ENCODE data around the gene STK38.

Gene STK38

GRCh38 chr6:36555750-36556252, 8.5 kb upstream of the STK38 start:
- no peak overlapping the region for H3K4me3 ChIP-seq (ENCODE audit: low read depth, low read length)
- DNase-seq (ENCODE audit: low read depth, low spot score) = no peak
- in situ Hi-C loops (cut with HindIII; ENCODE audit: low sequenced_read_pairs) = no loop called here
- TF ChIP-seq CTCF (IDR thresholded peaks at IDR 0.05; ENCODE audit: low read depth, low read length) = no peak

- in situ Hi-C loops (cut with HindIII; ENCODE audit: low sequenced_read_pairs) = no loop called here
- H3K4me3 ChIP-seq (ENCODE audit: low read depth, low read length) = no peak overlapping the region
- no peak for TF ChIP-seq CTCF (IDR thresholded peaks at IDR 0.05; ENCODE audit: low read depth, low read length)
- no peak for DNase-seq (ENCODE audit: low read depth, low spot score)
Measured at GRCh38 chr6:36550473-36551000, 3.3 kb upstream of the STK38 start.

GRCh38 chr6:36548401-36548743, 1.1 kb upstream of the STK38 start:
- TF ChIP-seq CTCF (IDR thresholded peaks at IDR 0.05; ENCODE audit: low read depth, low read length) = no peak
- no peak for DNase-seq (ENCODE audit: low read depth, low spot score)
- in situ Hi-C loops (cut with HindIII; ENCODE audit: low sequenced_read_pairs) = no loop called here
- H3K4me3 ChIP-seq (ENCODE audit: low read depth, low read length) = no peak overlapping the region

GRCh38 chr6:36547646-36548400, 544 bp upstream of the STK38 start:
- TF ChIP-seq CTCF (IDR thresholded peaks at IDR 0.05; ENCODE audit: low read depth, low read length) = no peak
- H3K4me3 ChIP-seq (ENCODE audit: low read depth, low read length) = no peak overlapping the region
- DNase-seq (ENCODE audit: low read depth, low spot score) = no peak
- in situ Hi-C loops (cut with HindIII; ENCODE audit: low sequenced_read_pairs) = no loop called here

GRCh38 chr6:36546308-36546919, 865 bp downstream of the STK38 start:
- in situ Hi-C loops (cut with HindIII; ENCODE audit: low sequenced_read_pairs) = no loop called here
- no peak for TF ChIP-seq CTCF (IDR thresholded peaks at IDR 0.05; ENCODE audit: low read depth, low read length)
- H3K4me3 ChIP-seq (ENCODE audit: low read depth, low read length) = peak overlapping the region; percentile 92
- DNase-seq (ENCODE audit: low read depth, low spot score) = peak; percentile 48

- no peak for TF ChIP-seq CTCF (IDR thresholded peaks at IDR 0.05; ENCODE audit: low read depth, low read length)
- H3K4me3 ChIP-seq (ENCODE audit: low read depth, low read length) = peak overlapping the region; percentile 92
- no peak for DNase-seq (ENCODE audit: low read depth, low spot score)
- in situ Hi-C loops (cut with HindIII; ENCODE audit: low sequenced_read_pairs) = no loop called here
Measured at GRCh38 chr6:36545767-36546307, 1.4 kb downstream of the STK38 start.

Data from astrocyte of the spinal cord (primary cell).